IMR-90 (cell line): ENCODE results near the gene SOCS3. TPM values are rescaled to one million over a fixed set of nuclear protein-coding genes. Genes with fewer than 3 reads are reported as not detected.
A peak's percentile ranks its signal among the peaks of the same experiment; 100 is the strongest.

Experiments
- ATAC-seq: fragments of 200-7000 bp; cut with Tn5 transposase; 2 replicates; pipeline ENCODE4 v1.9.1; 2020; ENCODE audit warnings: low read depth, mild to moderate bottlenecking, moderate library complexity
- BruUV-seq: library from RNA; stranded (reverse); fragments of 400-500 nt; replicated peaks from 2 replicates; lab custom pipeline; 2021; lab: Mats Ljungman, UMichigan
- CTCF ChIA-PET: fragments of 300-600 bp; formaldehyde crosslinking; extraction: SDS; loops from one replicate; lab custom pipeline; 2021; ENCODE audit warnings: antibody characterized with exemption; lab: Yijun Ruan, JAX
- POLR2A ChIA-PET: fragments of 300-600 bp; sonication (Branson Sonifier 250); formaldehyde crosslinking; loops from one replicate; lab custom pipeline; 2022; ENCODE audit warnings: antibody characterized with exemption; ENCODE audit not compliant: unreplicated experiment; lab: Charles Lee
- DNase-seq: peaks from one replicate; pipeline ENCODE4 v3.0.0; 2013
- H2AFZ ChIP-seq: replicated peaks from 2 replicates; pipeline ENCODE3; 2013; ENCODE audit warnings: low read length, mild to moderate bottlenecking; ENCODE audit not compliant: poor library complexity
- H2AK5ac ChIP-seq: 2 replicates; pipeline ENCODE4 v1.6.1; 2013; ENCODE audit warnings: low read depth, low read length, inconsistent platforms
- H2AK9ac ChIP-seq: replicated peaks from 2 replicates; pipeline ENCODE3; 2013; ENCODE audit warnings: mild to moderate bottlenecking, low read depth, low read length, moderate library complexity; ENCODE audit not compliant: poor library complexity
- H2BK120ac ChIP-seq: 2 replicates; pipeline ENCODE4 v1.6.1; 2013; ENCODE audit warnings: low read depth, low read length, inconsistent platforms
- H2BK15ac ChIP-seq: 3 replicates; pipeline ENCODE4 v1.6.1; 2013; ENCODE audit warnings: low read depth, low read length, inconsistent platforms
- H2BK20ac ChIP-seq: 2 replicates; pipeline ENCODE4 v1.6.1; 2013; ENCODE audit warnings: low read depth, mild to moderate bottlenecking, inconsistent platforms, low read length, moderate library complexity
- H2BK5ac ChIP-seq: 2 replicates; pipeline ENCODE4 v1.6.1; 2013; ENCODE audit warnings: mild to moderate bottlenecking, low read depth, low read length, inconsistent platforms; ENCODE audit not compliant: poor library complexity, severe bottlenecking
- H3K14ac ChIP-seq: replicated peaks from 2 replicates; pipeline ENCODE4 v1.6.1; 2013; ENCODE audit warnings: low read depth, low read length, inconsistent platforms
- H3K18ac ChIP-seq: 2 replicates; pipeline ENCODE4 v1.6.1; 2013; ENCODE audit warnings: low read depth, low read length, control low read depth
- H3K23ac ChIP-seq: 2 replicates; pipeline ENCODE4 v1.6.1; 2013; ENCODE audit warnings: low read depth, low read length, inconsistent platforms
- H3K27ac ChIP-seq: 2 replicates; pipeline ENCODE4 v1.5.1; 2013; ENCODE audit warnings: mild to moderate bottlenecking, control low read depth, low read length; ENCODE audit not compliant: insufficient read depth
- H3K27me3 ChIP-seq: 2 replicates; pipeline ENCODE4 v1.6.1; 2013; ENCODE audit warnings: low read length; ENCODE audit not compliant: control insufficient read depth, insufficient read depth
- H3K36me3 ChIP-seq: 2 replicates; pipeline ENCODE4 v1.6.1; 2013; ENCODE audit warnings: low read length, mixed read lengths; ENCODE audit not compliant: control insufficient read depth, insufficient read depth
- H3K4ac ChIP-seq: 2 replicates; pipeline ENCODE4 v1.6.1; 2013; ENCODE audit warnings: low read depth, low read length, inconsistent platforms
- H3K4me1 ChIP-seq: 2 replicates; pipeline ENCODE4 v1.6.1; 2013; ENCODE audit warnings: low read length, mixed read lengths; ENCODE audit not compliant: control insufficient read depth, insufficient read depth
- H3K4me2 ChIP-seq: 2 replicates; pipeline ENCODE4 v1.6.1; 2013; ENCODE audit warnings: low read depth, mild to moderate bottlenecking, control low read depth, low read length, moderate library complexity
- H3K4me3 ChIP-seq: 2 replicates; pipeline ENCODE4 v1.5.1; 2013; ENCODE audit warnings: low read depth, mild to moderate bottlenecking, control low read depth, low read length, moderate library complexity; ENCODE audit not compliant: insufficient read depth
- H3K56ac ChIP-seq: 2 replicates; pipeline ENCODE4 v1.6.1; 2013; ENCODE audit warnings: low read length, inconsistent platforms; ENCODE audit not compliant: insufficient read depth; ENCODE audit errors: extremely low read depth
- H3K79me1 ChIP-seq, 2 experiments: 2 replicates each; pipeline ENCODE4 v1.6.1; 2013; ENCODE audit warnings: low read length in 2 of 2, inconsistent platforms in 1 of 2, low read depth in 1 of 2
- H3K9ac ChIP-seq: 2 replicates; pipeline ENCODE4 v1.6.1; 2013; ENCODE audit warnings: low read depth, low read length, control low read depth
- H3K9me1 ChIP-seq: 2 replicates; pipeline ENCODE4 v1.6.1; 2013; ENCODE audit warnings: low read length, inconsistent platforms; ENCODE audit not compliant: insufficient read depth
- H3K9me3 ChIP-seq: 2 replicates; pipeline ENCODE4 v1.6.1; 2013; ENCODE audit warnings: low read length; ENCODE audit not compliant: control insufficient read depth, insufficient read depth
- H4K20me1 ChIP-seq: 2 replicates; pipeline ENCODE4 v1.6.1; 2013; ENCODE audit warnings: low read length, inconsistent platforms; ENCODE audit not compliant: insufficient read depth
- H4K5ac ChIP-seq: 2 replicates; pipeline ENCODE4 v1.6.1; 2013; ENCODE audit warnings: mild to moderate bottlenecking, low read depth, low read length, control low read depth
- H4K8ac ChIP-seq, 2 experiments: 2 replicates each; pipeline ENCODE4 v1.6.1; 2013; ENCODE audit warnings: low read depth in 2 of 2, low read length in 2 of 2, control low read depth in 1 of 2, inconsistent platforms in 1 of 2
- H4K91ac ChIP-seq: 2 replicates; pipeline ENCODE4 v1.6.1; 2013; ENCODE audit warnings: low read depth, low read length, inconsistent platforms; ENCODE audit not compliant: insufficient read depth
- BHLHE40 ChIP-seq: fragments of 150-350 bp; IDR thresholded peaks from 2 replicates; pipeline ENCODE4 v1.6.1; 2016; ENCODE audit warnings: mild to moderate bottlenecking, low read depth, low read length
- CHD1 ChIP-seq: IDR thresholded peaks from 2 replicates; pipeline ENCODE4 v1.6.1; 2012; ENCODE audit warnings: low read depth, low read length, improper control_type of control experiment
- MAZ ChIP-seq: IDR thresholded peaks from 2 replicates; pipeline ENCODE4 v1.6.1; 2012; ENCODE audit warnings: low read depth, mild to moderate bottlenecking, low read length, improper control_type of control experiment, moderate library complexity, borderline replicate concordance
- MXI1 ChIP-seq: IDR thresholded peaks from 2 replicates; pipeline ENCODE4 v1.6.1; 2012; ENCODE audit warnings: low read depth, mild to moderate bottlenecking, low read length, moderate library complexity, borderline replicate concordance
- RAD21 ChIP-seq: IDR thresholded peaks from 2 replicates; pipeline ENCODE4 v1.6.1; 2012; ENCODE audit warnings: low read length, improper control_type of control experiment
- RCOR1 ChIP-seq: IDR thresholded peaks from 2 replicates; pipeline ENCODE4 v1.6.1; 2012; ENCODE audit warnings: mild to moderate bottlenecking, low read length, improper control_type of control experiment; ENCODE audit not compliant: insufficient replicate concordance
- SMC3 ChIP-seq: fragments of 150-350 bp; IDR thresholded peaks from 2 replicates; pipeline ENCODE4 v1.6.1; 2016; ENCODE audit warnings: low read depth, mild to moderate bottlenecking, antibody characterized with exemption, low read length, moderate library complexity
- WGBS, 2 experiments: methylation state at CpG; one replicate each; pipeline versions ENCODE4 v1.1.5 to v1.1.7; 2013; ENCODE audit warnings: missing lambda C conversion rate in 2 of 2; ENCODE audit not compliant: insufficient read length in 1 of 2; ENCODE audit errors: extremely low coverage in 2 of 2; 5-methylcytosine and 5-hydroxymethylcytosine counted together
- dilution Hi-C: fragments of 300-500 bp; cut with HindIII; formaldehyde crosslinking; loops from one replicate; pipeline ENCODE4 v1.14.3; 2018; ENCODE audit warnings: low sequenced_read_pairs; ENCODE audit not compliant: unreplicated experiment
- in situ Hi-C: fragments of 300-500 bp; cut with MboI; formaldehyde crosslinking; loops from 3 replicates; pipeline ENCODE4 v1.14.3; 2019; ENCODE audit warnings: low sequenced_read_pairs, inconsistent platforms, mixed read lengths
- intact Hi-C: fragments of 100-400 bp; cut with micrococcal nuclease; formaldehyde crosslinking; loops from 2 replicates; pipeline ENCODE4 v1.10.0; 2022
- polyA plus RNA-seq, 3 experiments: library from polyadenylated mRNA; depleted of rRNA; stranded (reverse); fragments of >200 nt; gene quantifications; 2 replicates each; pipeline ENCODE4 v1.2.3, GENCODE V29; 2012; ENCODE audit warnings: low replicate concordance in 1 of 3
- total RNA-seq: library from RNA; depleted of rRNA; stranded (reverse); fragments of >200 nt; gene quantifications from 2 replicates; pipeline ENCODE4 v1.2.3, GENCODE V29; 2012
- TF ChIP-seq, protein P1 (sequence below): fragments of 150-350 bp; IDR thresholded peaks from 2 replicates; pipeline ENCODE4 v1.6.1; 2017; ENCODE audit warnings: mild to moderate bottlenecking, antibody characterized with exemption, low read length, low read depth
- TF ChIP-seq, protein P2 (sequence below): conservative IDR thresholded peaks from 2 replicates; pipeline ENCODE4 v1.5.1; 2012; ENCODE audit warnings: mild to moderate bottlenecking, low read depth, low read length, improper control_type of control experiment

The SOCS3 gene
- total and polyA plus RNA-seq, 2 of the 4 experiments (the other 2 are of a cell fraction): 19.2 to 19.9 TPM

DNA sequence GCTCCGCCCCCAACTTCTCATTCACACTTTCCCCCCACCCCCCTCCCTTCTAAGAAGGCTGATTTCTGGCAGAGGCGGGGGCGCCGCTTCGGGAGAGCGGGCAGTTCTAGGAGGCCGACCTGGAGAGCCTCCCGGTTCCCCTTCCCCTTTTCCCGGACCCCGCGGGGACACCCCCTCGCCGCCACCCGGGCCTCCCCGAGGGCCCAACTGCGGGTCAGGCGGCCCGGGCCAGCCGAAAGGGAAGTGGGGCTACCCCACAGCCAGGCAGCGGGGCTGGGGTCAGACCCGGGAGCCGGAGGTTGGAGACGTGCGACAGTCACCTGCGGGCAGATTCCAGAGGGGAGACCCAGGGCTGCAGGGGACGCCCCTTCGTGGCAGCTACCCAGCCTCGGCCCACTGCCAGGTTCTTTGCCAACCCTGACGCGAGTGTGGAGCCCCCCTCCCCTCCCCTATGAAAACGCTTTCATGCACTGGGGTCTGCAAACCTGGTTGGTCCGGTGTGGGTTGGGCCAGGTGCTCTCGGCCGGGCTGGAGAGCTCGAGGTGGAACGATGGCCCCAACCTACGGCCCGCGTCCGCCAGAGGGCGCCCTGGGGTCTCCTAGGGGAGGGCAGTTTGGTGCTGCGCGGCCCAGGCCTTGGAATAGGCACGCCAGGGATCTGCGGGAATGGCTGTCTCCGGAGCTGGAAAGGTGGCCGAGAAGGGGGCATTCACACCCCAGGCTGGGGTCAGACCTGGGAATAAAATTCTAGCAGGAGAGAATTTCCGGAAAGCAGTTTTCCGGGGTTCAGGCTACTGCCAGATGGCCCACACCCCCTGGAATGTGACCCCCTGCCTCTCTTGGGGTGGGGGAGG lies 721 bp upstream of the SOCS3 start:
- CTCF ChIA-PET: interaction anchor here (0.6 to 1.8 kb wide), 10 partner anchors 10 to 1578 kb away, joined by 3 to 11 read pairs (median 5); no protein-coding TSS in a partner anchor
- ATAC-seq: peak; percentile 43

More for the DNA sequence above, 721 bp upstream of the SOCS3 start:
- Histone ChIP-seq H4K91ac (peak overlapping the region; percentile 79), H3K56ac (peak overlapping the region; percentile 54), H3K9ac (peak overlapping the region; percentile 61), H3K27ac (peak overlapping the region; percentile 75), H2BK20ac (peak overlapping the region; percentile 62; the same call in 1 of the 2 replicates), H2BK15ac (peak overlapping the region; percentile 21; the same call in 2 of the 3 replicates), H3K27me3 (no peaks in the 10 kb centered on the region), H4K5ac (peak overlapping the region; percentile 42; the same call in 1 of the 2 replicates), H3K4me2 (peak overlapping the region; percentile 85), H2BK120ac (peak overlapping the region; percentile 85), H2AFZ (peak overlapping the region; percentile 91), H4K8ac (peak overlapping the region in 1 of 2 experiments; percentile 71; a peak in 1 of 4 replicates), H3K9me1 (peaks cover 6% of the 10 kb centered on the region; the same call in 1 of the 2 replicates), H2AK5ac (peak overlapping the region; percentile 94), H2AK9ac (peak overlapping the region; percentile 86), H3K4me3 (peak overlapping the region; percentile 38), H2BK5ac (peak overlapping the region; percentile 70), H3K14ac (0 out of 2 replicates have a peak overlapping the region, but pooled peaks have one; percentile 15), H4K20me1 (peaks cover 41% of the 10 kb centered on the region), H3K36me3 (peaks cover 30% of the 10 kb centered on the region), H3K9me3 (no peaks in the 10 kb centered on the region), H3K4me1 (peaks cover 13% of the 10 kb centered on the region), H3K18ac (peak overlapping the region; percentile 55; the same call in 1 of the 2 replicates), H3K23ac (peak overlapping the region; percentile 69), H3K79me1 (peaks cover 3 to 22% of the 10 kb centered on the region in 2 experiments; a peak in 2 of 4 replicates), H3K4ac (peak overlapping the region; percentile 91)
- POLR2A ChIA-PET: interaction anchor here (0.6 kb wide), 2 partner anchors 32 to 74 kb away, joined by 3 read pairs; no protein-coding TSS in a partner anchor
- no TSS peak for BruUV-seq
- intact Hi-C loops: loop anchor here (1.0 to 2.0 kb wide), 6 partner anchors 30 to 348 kb away; no protein-coding TSS in a partner anchor
- WGBS, 2 experiments: 1% methylated on average over 12 of the region's 49 CpGs; no CpG with 5 or more reads in 1 of the 2 experiments
- in situ Hi-C loops: loop anchor here (5.0 kb wide), 1 partner anchor 57 kb away; no protein-coding TSS in a partner anchor
- dilution Hi-C loops: no loop called here
- peak; percentile 80 for DNase-seq
- TF ChIP-seq SMC3 (peak; percentile 93), BHLHE40 (0 out of 2 replicates have a peak, but pooled peaks have one; percentile 8), MXI1 (no peak), RAD21 (peak; percentile 91), MAZ (peak; percentile 95), RCOR1 (no peak), CHD1 (0 out of 2 replicates have a peak, but pooled peaks have one; percentile 47)
- TF ChIP-seq, protein P1, sequence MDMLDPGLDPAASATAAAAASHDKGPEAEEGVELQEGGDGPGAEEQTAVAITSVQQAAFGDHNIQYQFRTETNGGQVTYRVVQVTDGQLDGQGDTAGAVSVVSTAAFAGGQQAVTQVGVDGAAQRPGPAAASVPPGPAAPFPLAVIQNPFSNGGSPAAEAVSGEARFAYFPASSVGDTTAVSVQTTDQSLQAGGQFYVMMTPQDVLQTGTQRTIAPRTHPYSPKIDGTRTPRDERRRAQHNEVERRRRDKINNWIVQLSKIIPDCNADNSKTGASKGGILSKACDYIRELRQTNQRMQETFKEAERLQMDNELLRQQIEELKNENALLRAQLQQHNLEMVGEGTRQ: 0 out of 2 replicates have a peak, but pooled peaks have one; percentile 1
- TF ChIP-seq, protein P2, sequence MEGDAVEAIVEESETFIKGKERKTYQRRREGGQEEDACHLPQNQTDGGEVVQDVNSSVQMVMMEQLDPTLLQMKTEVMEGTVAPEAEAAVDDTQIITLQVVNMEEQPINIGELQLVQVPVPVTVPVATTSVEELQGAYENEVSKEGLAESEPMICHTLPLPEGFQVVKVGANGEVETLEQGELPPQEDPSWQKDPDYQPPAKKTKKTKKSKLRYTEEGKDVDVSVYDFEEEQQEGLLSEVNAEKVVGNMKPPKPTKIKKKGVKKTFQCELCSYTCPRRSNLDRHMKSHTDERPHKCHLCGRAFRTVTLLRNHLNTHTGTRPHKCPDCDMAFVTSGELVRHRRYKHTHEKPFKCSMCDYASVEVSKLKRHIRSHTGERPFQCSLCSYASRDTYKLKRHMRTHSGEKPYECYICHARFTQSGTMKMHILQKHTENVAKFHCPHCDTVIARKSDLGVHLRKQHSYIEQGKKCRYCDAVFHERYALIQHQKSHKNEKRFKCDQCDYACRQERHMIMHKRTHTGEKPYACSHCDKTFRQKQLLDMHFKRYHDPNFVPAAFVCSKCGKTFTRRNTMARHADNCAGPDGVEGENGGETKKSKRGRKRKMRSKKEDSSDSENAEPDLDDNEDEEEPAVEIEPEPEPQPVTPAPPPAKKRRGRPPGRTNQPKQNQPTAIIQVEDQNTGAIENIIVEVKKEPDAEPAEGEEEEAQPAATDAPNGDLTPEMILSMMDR: peak; percentile 90
